Measurements from ENCODE around the gene SLC49A4.

The SLC49A4 gene

DNA sequence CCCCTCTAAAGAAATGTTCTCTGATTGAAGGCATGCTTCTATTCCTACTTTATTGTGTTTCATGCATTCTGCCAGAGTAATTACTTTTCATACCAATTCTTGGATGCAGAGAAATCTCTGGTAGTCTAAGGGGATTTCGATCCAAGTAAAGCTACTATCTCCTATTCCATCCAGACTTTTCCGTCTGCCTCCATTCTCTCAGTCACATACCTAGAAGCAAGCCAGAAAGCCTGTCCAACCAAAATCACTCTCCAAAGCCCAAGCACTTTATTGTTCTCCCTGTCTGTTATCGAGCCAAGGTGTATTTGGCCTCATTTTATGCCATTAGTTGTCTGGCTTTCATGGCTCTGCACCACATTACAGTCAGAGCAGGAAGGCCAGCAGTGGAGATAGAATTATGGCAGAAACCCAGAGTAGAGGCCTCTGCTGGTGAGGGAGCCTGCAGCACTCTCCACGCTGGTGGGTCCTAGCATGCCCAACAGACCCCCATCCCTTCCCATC is 95.9 kb downstream of the SLC49A4 start:
- DNase-seq (ENCODE audit: low read depth), result no peak

DNA sequence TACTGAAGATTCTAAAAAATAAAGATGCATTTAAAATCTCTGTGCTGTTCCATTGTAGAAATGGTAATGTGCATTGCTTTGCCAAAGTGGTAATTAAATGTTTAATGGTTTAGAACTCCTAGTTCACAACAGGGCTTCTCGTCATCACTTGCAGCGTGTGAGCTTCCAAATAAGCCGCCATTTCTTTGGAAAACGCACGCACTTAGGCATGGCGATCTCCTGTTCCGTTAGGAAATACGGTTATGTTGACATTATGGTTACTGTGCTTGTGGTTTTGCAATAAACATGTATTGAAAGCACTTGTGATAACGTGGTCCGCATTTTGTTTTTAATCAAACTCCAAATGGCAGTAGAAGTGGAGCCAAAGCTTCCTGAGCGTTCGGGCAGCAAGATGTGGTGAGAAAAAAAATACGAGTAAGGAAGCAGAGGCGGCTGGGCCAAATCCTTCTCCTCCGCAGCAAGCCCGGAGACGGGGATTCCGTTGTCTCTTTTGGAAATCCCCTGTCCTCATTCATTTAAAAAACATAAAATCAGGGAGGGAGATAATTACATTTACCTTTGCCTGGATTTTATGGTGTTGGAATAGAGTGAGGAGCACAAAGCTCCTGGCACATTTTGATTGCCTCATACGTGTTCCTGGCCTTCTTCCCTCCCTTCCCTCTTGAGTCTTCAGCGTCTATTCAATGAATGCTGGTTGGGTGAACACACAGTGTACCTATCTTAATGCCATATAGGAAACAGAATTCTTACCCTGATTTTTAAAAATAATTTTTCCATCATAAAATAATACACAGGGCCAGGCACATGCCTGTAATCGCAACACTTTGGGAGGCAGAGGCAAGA is 97.5 kb downstream of the SLC49A4 start:
- H3K36me3 ChIP-seq (ENCODE audit: control insufficient read depth, insufficient read depth, low read length, severe bottlenecking), result no peaks in the 10 kb centered on the region
- peaks cover 24% of the 10 kb centered on the region for H3K27me3 ChIP-seq (replicated peaks; ENCODE audit: control insufficient read depth, insufficient read depth, low read length)
- no peaks in the 10 kb centered on the region for H3K9me3 ChIP-seq (ENCODE audit: control insufficient read depth, low read length)
- H3K9ac ChIP-seq (ENCODE audit: low read length), result no peak overlapping the region
- DNase-seq (ENCODE audit: low read depth), result no peak
- no peak overlapping the region for H3K4me3 ChIP-seq (ENCODE audit: low read length)
- H3K4me1 ChIP-seq (ENCODE audit: control insufficient read depth, insufficient read depth, low read length), result peaks cover 5% of the 10 kb centered on the region

More for the DNA sequence above, 95.9 kb downstream of the SLC49A4 start:
- H3K36me3 ChIP-seq (ENCODE audit: control insufficient read depth, insufficient read depth, low read length, severe bottlenecking), result no peaks in the 10 kb centered on the region
- no peaks in the 10 kb centered on the region for H3K9me3 ChIP-seq (ENCODE audit: control insufficient read depth, low read length)
- peaks cover 5% of the 10 kb centered on the region for H3K4me1 ChIP-seq (ENCODE audit: control insufficient read depth, insufficient read depth, low read length)
- H3K4me3 ChIP-seq (ENCODE audit: low read length), result no peak overlapping the region
- H3K9ac ChIP-seq (ENCODE audit: low read length), result no peak overlapping the region
- peaks cover 20% of the 10 kb centered on the region for H3K27me3 ChIP-seq (replicated peaks; ENCODE audit: control insufficient read depth, insufficient read depth, low read length)

DNA sequence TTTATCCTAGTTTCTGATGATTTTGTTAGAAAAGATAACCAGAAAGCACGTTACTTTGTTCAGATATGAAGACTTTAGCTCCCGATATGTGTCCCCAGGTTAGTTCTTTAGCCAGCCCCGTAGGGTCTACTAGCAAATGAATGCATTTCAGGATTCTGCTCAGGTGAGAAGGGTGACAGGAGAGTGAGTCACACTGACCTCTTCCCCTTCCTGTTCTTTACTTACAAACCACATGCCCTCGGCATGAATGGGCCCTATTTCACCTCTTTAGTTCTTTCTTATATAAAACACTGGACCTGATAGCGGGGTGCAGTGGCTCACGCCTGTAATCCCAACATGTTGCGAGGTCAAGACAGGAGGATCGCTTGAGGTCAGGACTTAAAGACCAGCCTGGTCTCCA is 98.4 kb downstream of the SLC49A4 start:
- DNase-seq (ENCODE audit: low read depth), result no peak
- no peaks in the 10 kb centered on the region for H3K9me3 ChIP-seq (ENCODE audit: control insufficient read depth, low read length)
- H3K4me1 ChIP-seq (ENCODE audit: control insufficient read depth, insufficient read depth, low read length), result peaks cover 5% of the 10 kb centered on the region
- H3K36me3 ChIP-seq (ENCODE audit: control insufficient read depth, insufficient read depth, low read length, severe bottlenecking), result no peaks in the 10 kb centered on the region
- H3K27me3 ChIP-seq (replicated peaks; ENCODE audit: control insufficient read depth, insufficient read depth, low read length), result peaks cover 25% of the 10 kb centered on the region
- H3K4me3 ChIP-seq (ENCODE audit: low read length), result no peak overlapping the region
- H3K9ac ChIP-seq (ENCODE audit: low read length), result no peak overlapping the region

GRCh38 chr3:122893754-122894668 is 99.1 kb downstream of the SLC49A4 start:
- no peak overlapping the region for H3K9ac ChIP-seq (ENCODE audit: low read length)
- H3K9me3 ChIP-seq (ENCODE audit: control insufficient read depth, low read length), result no peaks in the 10 kb centered on the region
- DNase-seq (ENCODE audit: low read depth), result peak; percentile 32
- peaks cover 5% of the 10 kb centered on the region for H3K4me1 ChIP-seq (ENCODE audit: control insufficient read depth, insufficient read depth, low read length)
- H3K36me3 ChIP-seq (ENCODE audit: control insufficient read depth, insufficient read depth, low read length, severe bottlenecking), result no peaks in the 10 kb centered on the region
- no peak overlapping the region for H3K4me3 ChIP-seq (ENCODE audit: low read length)
- peaks cover 32% of the 10 kb centered on the region for H3K27me3 ChIP-seq (replicated peaks; ENCODE audit: control insufficient read depth, insufficient read depth, low read length)

DNA sequence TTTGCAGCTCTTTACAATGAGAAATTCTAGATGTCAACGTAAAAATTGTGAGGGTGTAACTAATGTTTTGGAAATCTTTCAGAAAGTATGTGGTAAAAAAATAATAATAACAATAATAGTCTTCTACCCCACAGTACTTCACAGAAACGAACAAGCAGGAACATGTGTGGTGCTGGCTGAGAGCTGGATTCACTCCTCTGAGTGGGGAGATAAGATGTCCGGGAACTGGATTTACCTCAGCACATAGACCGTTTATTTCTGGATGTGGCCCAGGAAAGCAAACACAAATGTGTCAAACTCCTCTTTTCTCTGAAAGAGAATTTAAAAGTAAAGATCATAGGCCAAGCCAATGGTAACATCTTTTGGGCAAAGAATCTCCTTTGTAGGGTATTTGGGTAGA is 103.4 kb downstream of the SLC49A4 start:
- peaks cover 34% of the 10 kb centered on the region for H3K27me3 ChIP-seq (replicated peaks; ENCODE audit: control insufficient read depth, insufficient read depth, low read length)
- no peak for DNase-seq (ENCODE audit: low read depth)
- H3K9ac ChIP-seq (ENCODE audit: low read length), result no peak overlapping the region
- H3K4me1 ChIP-seq (ENCODE audit: control insufficient read depth, insufficient read depth, low read length), result no peaks in the 10 kb centered on the region
- no peaks in the 10 kb centered on the region for H3K36me3 ChIP-seq (ENCODE audit: control insufficient read depth, insufficient read depth, low read length, severe bottlenecking)
- H3K4me3 ChIP-seq (ENCODE audit: low read length), result no peak overlapping the region
- no peaks in the 10 kb centered on the region for H3K9me3 ChIP-seq (ENCODE audit: control insufficient read depth, low read length)

DNA sequence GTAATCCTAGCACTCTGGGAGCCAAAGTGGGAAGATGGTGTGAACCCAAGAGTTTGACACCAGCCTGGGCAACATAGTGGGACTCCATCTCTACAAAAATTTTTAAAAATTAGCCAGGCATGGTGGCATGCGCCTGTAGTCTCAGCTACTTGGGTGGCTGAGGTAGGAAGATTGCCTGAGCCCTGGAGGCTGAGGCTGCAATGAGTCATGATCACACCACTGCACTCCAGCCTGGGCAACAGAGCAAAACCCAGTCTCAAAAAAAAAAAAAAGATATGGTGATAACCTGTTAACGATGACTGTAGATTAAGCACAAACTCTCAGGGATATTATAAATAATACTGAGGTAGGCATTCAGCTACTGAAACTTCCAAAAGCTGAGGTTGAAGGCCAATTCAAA is 107.5 kb downstream of the SLC49A4 start:
- peaks cover 15% of the 10 kb centered on the region for H3K9me3 ChIP-seq (ENCODE audit: control insufficient read depth, low read length)

GRCh38 chr3:122903171-122903570 is 108.3 kb downstream of the SLC49A4 start:
- Histone ChIP-seq H3K9ac (ENCODE audit: low read length) (no peak overlapping the region), H3K9me3 (ENCODE audit: control insufficient read depth, low read length) (peaks cover 15% of the 10 kb centered on the region), H3K4me1 (ENCODE audit: control insufficient read depth, insufficient read depth, low read length) (no peaks in the 10 kb centered on the region), H3K4me3 (ENCODE audit: low read length) (no peak overlapping the region), H3K36me3 (ENCODE audit: control insufficient read depth, insufficient read depth, low read length, severe bottlenecking) (no peaks in the 10 kb centered on the region), H3K27me3 (replicated peaks; ENCODE audit: control insufficient read depth, insufficient read depth, low read length) (peaks cover 29% of the 10 kb centered on the region)
- no peak for DNase-seq (ENCODE audit: low read depth)

More for the DNA sequence above, 107.5 kb downstream of the SLC49A4 start:
- Histone ChIP-seq H3K36me3 (ENCODE audit: control insufficient read depth, insufficient read depth, low read length, severe bottlenecking) (no peaks in the 10 kb centered on the region), H3K4me3 (ENCODE audit: low read length) (no peak overlapping the region), H3K4me1 (ENCODE audit: control insufficient read depth, insufficient read depth, low read length) (no peaks in the 10 kb centered on the region), H3K9ac (ENCODE audit: low read length) (no peak overlapping the region), H3K27me3 (replicated peaks; ENCODE audit: control insufficient read depth, insufficient read depth, low read length) (peaks cover 26% of the 10 kb centered on the region)
- no peak for DNase-seq (ENCODE audit: low read depth)

GRCh38 chr3:122907471-122907870 is 112.6 kb downstream of the SLC49A4 start:
- Histone ChIP-seq H3K36me3 (ENCODE audit: control insufficient read depth, insufficient read depth, low read length, severe bottlenecking) (no peaks in the 10 kb centered on the region), H3K4me3 (ENCODE audit: low read length) (no peak overlapping the region), H3K4me1 (ENCODE audit: control insufficient read depth, insufficient read depth, low read length) (no peaks in the 10 kb centered on the region), H3K27me3 (replicated peaks; ENCODE audit: control insufficient read depth, insufficient read depth, low read length) (peaks cover 34% of the 10 kb centered on the region), H3K9ac (ENCODE audit: low read length) (no peak overlapping the region), H3K9me3 (ENCODE audit: control insufficient read depth, low read length) (peaks cover 15% of the 10 kb centered on the region)
- DNase-seq (ENCODE audit: low read depth), result no peak

- Histone ChIP-seq H3K36me3 (ENCODE audit: control insufficient read depth, insufficient read depth, low read length, severe bottlenecking) (no peaks in the 10 kb centered on the region), H3K4me3 (ENCODE audit: low read length) (no peak overlapping the region), H3K9me3 (ENCODE audit: control insufficient read depth, low read length) (peaks cover 15% of the 10 kb centered on the region), H3K4me1 (ENCODE audit: control insufficient read depth, insufficient read depth, low read length) (no peaks in the 10 kb centered on the region), H3K9ac (ENCODE audit: low read length) (no peak overlapping the region), H3K27me3 (replicated peaks; ENCODE audit: control insufficient read depth, insufficient read depth, low read length) (peaks cover 31% of the 10 kb centered on the region)
- no peak for DNase-seq (ENCODE audit: low read depth)
Observed at GRCh38 chr3:122908251-122908650, 113.4 kb downstream of the SLC49A4 start.

DNA sequence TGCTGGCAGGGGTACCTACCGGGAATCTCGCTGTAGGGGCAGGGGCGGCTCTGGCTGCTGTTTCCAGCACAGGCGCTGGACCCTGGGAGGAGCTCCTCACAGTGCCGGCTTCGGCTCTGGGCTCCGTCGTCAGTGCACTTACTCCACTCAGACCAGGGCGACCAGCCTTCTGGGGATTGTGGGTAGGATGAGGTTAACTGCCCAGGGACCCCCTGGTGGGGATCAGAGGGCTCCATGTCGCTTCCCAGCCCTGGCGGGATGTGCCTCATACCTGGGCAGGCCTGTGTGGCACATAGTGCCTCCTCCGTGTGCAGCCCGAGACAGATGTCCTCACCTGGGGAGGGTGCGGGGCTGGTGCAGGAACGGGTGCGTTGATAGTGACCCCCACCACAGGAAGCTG is 117.0 kb downstream of the SLC49A4 start:
- no peak for DNase-seq (ENCODE audit: low read depth)
- no peak overlapping the region for H3K9ac ChIP-seq (ENCODE audit: low read length)
- no peaks in the 10 kb centered on the region for H3K36me3 ChIP-seq (ENCODE audit: control insufficient read depth, insufficient read depth, low read length, severe bottlenecking)
- H3K4me1 ChIP-seq (ENCODE audit: control insufficient read depth, insufficient read depth, low read length), result no peaks in the 10 kb centered on the region
- H3K4me3 ChIP-seq (ENCODE audit: low read length), result no peak overlapping the region
- peaks cover 52% of the 10 kb centered on the region for H3K27me3 ChIP-seq (replicated peaks; ENCODE audit: control insufficient read depth, insufficient read depth, low read length)
- no peaks in the 10 kb centered on the region for H3K9me3 ChIP-seq (ENCODE audit: control insufficient read depth, low read length)
